Sigmoid colon (tissue), 4 donors: ENCODE results near the gene ATG10.

Experiments
- CTCF ChIP-seq, 4 experiments: fragments of 450-650 bp in 3 of 4; fragments of 200-600 bp in 1 of 4; IDR thresholded peaks; one replicate each; pipeline ENCODE4 v1.5.1; 2016 to 2019; ENCODE audit warnings: antibody characterized with exemption in 4 of 4, mild to moderate bottlenecking in 3 of 4, moderate library complexity in 2 of 4
- EP300 ChIP-seq, 4 donors: sonication (generic); formaldehyde crosslinking; IDR thresholded peaks; one replicate each; pipeline ENCODE4 v1.6.1; 2017; ENCODE audit warnings: antibody characterized with exemption in 4 of 4
- POLR2A ChIP-seq, 2 donors: fragments of 450-650 bp; IDR thresholded peaks; one replicate each; pipeline ENCODE4 v1.6.1; 2016; ENCODE audit warnings: antibody characterized with exemption in 2 of 2, mild to moderate bottlenecking in 2 of 2, moderate library complexity in 2 of 2
- POLR2AphosphoS5 ChIP-seq, 4 donors: sonication (generic); formaldehyde crosslinking; IDR thresholded peaks; one replicate each; pipeline ENCODE4 v1.6.1; 2017; ENCODE audit warnings: antibody characterized with exemption in 4 of 4

GRCh38 chr5:82277613-82277986 lies 305.8 kb downstream of the ATG10 start:
- no peak for TF ChIP-seq POLR2AphosphoS5 (IDR thresholded peaks at IDR 0.05)
- no peak for TF ChIP-seq CTCF (IDR thresholded peaks at IDR 0.05)
- TF ChIP-seq POLR2A (IDR thresholded peaks at IDR 0.05): no peak
- no peak for TF ChIP-seq EP300 (IDR thresholded peaks at IDR 0.05)
